A204.1 (cell line): ENCODE measurements around the gene RNF145.

ENCODE experiments used
- FAIRE-seq: peaks from 2 replicates; lab custom pipeline; 2012; peaks lifted over from hg19 to GRCh38; lab: Jason Lieb, UNC

The RNF145 gene

DNA sequence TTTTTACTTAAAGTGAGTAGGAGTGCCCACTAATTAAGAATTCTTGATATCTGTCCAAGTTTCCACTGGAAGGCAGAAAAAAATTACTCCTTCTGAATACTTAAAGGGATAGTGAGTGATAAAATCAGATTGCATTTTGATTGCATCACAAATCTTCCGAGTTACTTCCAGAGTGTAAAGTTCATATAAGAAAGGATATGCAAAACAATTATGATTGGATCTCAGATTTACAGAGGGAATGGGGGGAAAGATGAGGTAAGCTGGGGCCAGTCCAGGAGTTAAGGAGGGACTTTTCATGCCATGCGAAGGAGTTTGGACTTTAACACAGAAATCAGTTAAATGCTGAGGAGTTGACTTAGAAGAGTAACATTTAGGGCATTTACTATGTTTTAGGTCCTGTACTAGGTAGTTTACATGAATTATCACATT, 9.3 kb upstream of the RNF145 start:
- no peak for FAIRE-seq

DNA sequence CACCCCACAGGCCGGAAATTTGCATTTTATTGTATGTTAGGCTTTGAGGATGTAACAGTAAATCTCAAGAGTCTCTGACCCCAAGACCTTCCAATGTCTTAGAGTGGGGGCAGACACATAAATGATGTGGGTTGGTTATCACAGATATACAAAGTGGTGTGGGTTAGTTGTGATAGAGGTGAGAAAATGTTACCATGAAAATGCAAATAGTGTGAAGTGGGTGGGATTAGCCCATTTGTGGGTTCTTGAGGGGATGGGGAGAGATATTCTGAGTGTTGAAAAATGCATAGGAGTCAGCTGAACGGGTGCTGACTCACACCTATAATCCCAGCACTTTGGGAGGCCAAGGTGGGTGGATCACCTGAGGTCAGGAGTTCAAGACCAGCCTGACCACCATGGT, 7.9 kb upstream of the RNF145 start:
- no peak for FAIRE-seq

DNA sequence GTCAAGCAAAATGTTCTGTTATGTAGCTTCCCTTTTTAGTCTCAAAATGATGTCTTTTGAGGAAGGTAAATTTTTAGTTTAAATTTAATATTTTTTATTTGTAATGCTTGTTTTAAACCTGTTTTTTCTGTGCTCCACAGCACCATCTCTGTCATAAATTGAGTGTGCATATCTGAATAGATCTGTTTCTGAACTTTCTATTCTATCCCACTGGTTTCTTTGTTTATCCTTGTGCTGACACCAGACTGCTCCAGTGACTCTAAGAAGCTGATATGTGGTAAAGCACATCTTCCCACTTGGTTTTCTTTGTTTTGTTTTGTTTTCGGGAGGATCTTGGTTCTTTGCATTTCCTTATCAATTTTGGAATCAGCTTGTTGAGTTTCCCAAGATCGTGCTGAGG, 7.1 kb upstream of the RNF145 start:
- FAIRE-seq = no peak

DNA sequence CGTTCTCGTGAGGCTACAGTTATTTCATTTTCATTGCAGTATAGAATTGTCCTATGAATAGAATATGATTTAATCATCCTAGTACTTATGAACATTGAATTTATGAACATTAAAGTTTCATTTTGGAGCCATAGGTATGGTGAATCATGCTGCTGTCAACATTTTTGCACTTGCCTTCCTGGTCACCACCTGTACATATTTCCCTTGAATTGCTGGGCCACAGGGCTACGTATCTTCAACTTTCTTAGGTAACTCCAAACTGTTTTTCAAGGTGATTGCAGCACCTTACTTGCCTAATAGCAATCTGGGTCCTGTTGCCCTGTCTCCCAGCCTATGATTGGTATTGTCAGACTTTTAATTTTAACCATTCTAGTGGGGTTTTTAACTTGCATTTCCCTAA, 6.5 kb upstream of the RNF145 start:
- FAIRE-seq = no peak

DNA sequence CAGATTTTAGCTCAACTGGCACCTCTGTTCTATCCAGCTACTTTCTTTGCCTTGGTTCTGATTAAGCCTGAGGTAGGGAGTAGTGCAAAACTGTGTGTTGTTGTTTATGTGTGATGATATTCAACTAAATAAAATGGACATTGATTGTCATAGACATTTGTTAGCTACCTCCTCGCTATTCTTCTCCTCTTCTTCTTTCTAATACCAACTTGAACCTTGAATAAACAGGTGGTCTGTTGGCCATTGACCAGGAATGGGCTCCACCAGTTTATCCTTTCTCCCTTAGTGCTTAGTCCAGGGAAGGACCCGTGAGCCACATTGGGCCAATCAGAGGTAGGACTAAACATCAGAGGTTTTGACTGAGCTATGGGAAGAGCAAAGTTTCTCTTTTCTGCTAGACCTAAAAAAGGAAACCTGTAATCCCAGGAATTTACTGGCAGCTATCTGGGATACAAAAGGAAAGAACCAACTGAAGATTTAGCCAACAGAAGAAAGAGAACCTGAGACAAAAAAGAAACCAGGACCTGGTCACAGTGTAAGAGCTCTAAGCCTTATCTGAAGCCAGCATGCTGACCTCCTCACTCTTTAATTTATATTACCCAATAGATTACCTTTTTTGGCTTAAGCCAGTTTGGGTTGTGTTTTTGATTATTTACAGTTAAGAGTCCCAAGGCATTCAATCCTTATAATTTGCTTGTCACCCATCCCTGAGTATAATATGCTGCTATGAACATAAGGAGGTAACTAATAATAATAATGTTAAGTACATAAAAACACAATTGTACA, 5.3 kb upstream of the RNF145 start:
- no peak for FAIRE-seq

DNA sequence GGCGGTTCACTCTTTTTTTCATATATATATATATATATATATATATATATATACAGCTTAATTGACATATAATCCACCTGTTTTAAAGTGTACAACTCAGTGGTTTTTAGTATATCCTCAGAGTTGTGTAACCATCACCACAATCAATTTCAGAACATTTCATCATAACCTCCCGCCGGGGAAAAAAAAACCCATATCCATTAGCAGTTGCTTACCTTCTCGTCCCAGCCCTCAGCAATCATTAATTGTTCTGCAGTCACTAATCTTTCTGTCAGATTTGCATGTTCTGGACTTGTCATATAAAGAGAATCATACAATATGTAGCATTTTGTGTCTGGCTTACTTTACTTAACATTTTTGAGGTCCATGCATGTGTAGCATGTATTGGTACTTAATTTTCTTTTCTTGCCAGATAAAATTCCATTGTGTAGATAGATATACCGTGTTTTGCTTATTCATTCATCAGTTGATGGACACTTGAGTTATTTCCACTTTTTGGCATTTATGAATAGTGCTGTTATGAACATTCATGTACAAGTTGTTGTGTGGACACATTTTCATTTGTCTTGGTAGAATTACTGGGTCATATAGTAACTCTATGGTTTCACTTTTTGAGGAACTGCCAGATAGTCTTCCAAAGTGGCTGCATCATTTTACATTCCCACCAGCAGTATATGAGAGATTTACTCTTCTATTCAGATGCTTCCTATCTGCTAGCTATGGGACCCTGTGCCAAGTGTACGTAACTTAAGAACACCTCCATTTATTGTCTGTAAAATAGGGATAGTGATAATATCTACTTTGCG, 3.5 kb upstream of the RNF145 start:
- FAIRE-seq = no peak

DNA sequence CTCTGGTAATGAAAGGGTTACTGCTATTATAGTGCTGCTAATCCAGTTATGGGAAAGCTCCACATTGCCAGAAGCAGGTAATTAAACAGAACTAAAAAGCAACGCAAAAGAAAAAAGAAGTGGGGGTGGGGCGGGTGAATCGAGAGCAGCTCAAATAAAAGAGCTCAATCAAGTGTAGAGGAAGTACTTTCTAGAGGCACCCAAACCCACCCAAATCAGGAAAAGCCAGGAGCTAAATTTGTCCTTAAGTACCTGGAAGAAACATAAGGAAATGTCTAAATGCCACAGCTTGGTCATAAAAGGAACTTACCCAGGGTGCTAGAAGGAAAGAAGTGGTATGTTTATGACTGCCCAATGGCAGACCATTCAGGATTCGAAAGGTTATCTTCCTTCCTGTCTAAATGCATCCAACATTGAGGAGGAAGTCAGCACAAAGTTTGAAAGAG, 2.4 kb upstream of the RNF145 start:
- FAIRE-seq = no peak

DNA sequence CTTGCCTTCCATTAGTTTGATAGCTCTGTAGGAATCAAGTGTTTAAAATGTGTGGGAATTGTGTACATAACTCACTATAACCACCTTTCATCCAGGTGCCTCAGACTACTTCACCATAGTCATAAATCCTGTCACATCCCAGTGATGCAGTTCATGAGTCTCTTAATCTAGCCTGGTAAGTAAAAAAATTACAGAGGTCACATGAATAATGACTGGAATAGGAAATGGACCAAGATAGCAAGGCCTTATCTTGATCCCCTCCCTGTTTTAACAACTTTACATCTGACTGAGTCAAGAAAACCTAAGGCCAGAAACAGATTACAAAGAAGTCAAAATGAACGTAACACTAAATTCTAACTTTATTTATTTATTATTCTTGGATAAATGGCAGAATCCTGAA, 1.5 kb upstream of the RNF145 start:
- FAIRE-seq = no peak

DNA sequence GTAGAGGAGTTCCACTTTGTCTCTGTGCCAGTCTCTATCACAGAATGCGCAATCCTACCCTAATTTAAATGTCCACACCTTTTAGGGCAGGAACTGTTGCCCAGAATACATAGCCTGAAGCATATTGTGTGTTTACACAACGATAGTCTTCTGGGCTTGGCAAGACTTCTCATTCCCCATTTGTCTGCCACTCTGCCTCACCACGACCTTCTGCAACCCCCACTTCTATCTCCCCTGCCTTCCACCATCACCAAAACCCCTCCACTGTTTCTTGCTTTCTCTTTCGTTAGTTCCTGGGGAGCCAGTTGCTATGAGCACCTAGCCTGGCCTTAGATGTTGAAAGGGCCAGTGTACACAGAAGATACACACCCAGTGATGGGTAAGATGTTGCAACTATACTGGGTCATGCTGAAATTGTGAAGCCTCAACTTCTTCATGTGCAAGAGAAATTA, 883 bp upstream of the RNF145 start:
- no peak for FAIRE-seq

DNA sequence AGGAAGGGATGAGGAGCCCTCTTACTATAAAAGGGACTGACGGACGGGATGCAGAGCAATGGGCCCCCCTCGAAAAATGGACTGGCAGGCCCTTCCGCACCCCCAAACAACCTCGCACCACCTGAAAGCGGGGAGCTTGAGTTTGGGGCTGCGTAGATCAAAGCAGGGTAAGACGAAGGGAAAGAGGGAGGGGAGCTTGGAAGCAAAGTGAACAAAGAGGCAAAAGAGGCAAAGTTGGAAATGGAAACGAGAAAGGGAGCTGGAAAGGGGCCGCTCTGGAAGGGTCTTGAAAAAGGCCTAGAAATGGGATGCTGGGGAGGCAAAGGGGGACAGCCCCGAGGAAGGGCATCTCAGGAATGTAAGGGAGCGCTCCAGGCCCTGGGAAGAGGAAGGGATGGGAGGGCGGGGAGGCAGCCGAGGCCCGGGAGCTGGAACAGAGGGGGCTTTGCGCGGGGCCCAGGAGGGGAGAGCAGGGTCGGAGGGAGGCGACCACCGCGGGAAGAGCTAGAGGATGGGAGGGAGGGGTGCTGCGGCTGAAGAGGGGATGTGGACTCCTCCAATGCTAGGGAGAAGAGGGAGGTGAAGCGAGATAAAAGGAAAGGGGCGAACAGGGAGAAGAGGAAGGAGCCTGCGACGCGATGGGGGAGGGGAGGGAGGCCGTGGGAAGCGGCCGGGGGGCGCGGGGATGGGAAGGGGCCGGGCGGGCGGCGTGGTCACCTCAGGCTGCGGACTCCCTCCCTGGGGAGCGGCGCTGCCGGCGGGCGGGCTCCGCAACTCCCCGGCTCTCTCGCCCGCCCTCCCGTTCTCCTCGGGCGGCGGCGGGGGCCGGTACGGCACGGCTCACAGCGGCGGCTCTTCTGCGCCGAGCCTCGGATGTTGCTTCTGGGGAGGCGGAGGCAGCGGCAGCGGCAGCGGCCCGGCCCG, 577 bp downstream of the RNF145 start:
- FAIRE-seq = no peak

DNA sequence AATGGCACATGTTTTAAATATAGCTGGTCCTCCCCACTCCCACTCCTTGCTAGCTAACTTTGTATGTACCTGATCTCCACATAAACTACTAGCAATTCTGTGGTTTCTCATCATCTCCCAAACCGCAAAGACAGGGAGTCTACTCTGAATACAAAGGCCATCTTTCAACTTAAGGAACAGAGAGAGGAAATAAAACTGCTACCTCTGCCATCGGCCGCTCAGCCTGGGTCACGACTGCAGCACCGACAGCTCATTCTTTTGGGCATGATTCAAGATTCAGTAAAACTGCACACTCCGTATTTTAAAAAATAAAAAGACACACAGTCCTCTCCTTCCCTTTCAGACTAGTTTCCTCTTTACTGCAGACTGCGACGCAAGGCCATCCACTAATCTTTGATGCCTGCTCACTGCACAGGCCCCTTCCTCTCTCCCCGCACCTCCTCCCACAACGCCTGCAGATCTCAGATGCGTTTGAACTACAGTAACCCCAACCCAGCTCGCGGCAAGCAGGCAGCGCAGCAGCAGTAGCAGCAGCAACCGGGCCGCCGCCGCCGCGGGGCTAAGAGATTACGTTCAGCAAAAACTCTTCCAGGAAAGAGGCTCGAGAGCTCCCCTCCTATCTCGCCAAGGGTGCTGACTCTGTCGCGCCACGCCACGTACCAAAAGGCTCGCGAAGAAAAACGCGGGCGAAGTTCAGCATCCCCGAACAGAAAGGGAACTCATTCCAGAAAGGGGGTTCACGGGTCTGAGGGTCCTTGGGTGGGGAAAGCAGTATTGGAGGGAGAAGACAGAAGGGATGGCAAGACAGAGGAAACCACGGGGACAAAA, 1.5 kb downstream of the RNF145 start:
- no peak for FAIRE-seq

DNA sequence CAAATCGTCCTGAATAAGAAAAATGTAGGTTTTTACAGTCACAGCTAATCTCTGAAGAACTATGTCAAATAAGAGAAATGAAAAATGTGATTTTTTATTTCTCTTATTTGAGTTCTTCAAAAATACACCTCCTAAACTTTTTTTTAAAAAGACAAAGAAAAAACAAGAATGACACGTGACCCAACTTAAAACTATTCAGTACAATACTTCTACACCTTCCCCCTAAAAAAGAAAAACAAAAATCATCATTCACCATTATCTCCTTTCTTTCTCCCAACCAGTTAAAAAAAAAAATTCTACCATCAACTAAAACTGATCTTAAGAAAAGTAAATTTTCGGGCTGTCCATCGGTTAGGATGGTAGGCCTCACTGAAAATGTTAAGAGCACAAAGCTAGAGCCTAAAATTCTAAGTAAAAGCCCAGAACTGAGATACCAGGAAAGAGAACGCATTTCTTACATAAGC, 2.1 kb downstream of the RNF145 start:
- no peak for FAIRE-seq

DNA sequence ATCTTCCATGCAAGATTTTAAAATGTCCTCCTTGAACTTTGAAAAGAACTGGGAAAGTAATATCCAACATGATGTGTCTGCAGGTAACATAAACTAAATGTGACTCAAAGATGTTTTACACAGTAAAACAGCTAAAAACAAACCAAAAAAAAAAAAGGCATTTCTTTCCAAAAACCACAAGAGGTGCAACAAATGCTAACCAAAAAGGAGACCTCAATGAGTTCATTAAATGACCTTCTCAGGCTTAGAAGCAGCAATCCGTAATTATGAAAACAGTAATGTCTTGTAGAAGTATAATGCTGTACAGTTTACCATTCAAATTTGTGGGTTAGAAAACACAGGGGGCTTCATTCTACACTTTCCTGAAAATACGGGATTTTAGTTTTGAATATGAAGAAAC, 2.5 kb downstream of the RNF145 start:
- FAIRE-seq = no peak

DNA sequence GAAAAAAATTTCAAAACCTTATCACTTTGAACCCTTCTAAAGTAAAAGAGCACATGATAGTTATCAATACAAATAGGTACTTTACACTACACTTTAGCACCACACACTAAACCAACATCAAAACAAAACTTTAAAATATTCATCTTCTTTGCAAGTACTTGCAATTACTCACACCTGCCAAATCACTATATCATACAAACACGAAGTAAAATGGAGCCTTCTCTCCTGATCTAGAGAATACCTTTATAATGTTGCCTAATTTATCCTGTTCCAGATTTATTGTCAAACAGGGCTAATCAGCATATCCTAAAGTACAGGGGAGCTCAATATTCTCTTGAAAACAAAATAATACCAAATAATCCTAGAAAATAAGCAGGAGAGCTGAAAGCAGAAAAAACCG, 3.0 kb downstream of the RNF145 start:
- no peak for FAIRE-seq

DNA sequence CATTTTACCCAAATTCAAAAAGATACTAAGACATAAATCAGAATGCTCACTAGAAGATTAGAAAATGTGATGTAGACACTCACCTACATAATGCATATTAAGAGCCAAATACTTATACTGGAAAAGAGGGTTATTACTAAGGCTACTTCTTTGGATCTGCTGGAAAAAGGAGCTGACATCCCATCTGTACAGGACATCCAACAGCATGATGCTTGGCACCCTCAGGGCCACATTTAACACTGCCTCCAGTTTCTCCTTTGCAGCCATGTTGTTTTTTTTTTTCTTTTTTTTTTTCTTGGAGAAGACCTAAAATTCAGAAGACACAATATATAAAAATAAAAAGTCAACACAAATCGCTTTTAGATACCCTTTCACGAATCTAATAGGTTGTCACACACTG, 6.0 kb downstream of the RNF145 start:
- no peak for FAIRE-seq

DNA sequence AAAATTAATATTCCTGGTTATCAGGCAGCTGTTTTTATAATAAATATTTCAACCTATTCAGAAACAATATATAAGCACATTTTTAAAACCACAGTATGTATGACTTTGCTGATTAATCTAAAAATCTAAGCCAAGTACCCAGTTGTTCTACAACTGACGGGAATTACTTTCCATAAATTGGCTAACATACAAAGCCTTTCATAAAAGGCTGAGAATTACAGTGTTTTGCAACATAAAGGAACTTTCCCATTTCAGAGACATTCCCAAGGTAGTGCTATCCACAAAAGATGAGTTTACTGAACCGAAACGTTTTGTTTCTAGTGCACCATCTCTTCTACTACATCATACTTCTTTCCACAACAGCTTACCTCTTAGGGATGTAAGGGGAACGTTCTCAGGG, 7.2 kb downstream of the RNF145 start:
- FAIRE-seq = no peak

DNA sequence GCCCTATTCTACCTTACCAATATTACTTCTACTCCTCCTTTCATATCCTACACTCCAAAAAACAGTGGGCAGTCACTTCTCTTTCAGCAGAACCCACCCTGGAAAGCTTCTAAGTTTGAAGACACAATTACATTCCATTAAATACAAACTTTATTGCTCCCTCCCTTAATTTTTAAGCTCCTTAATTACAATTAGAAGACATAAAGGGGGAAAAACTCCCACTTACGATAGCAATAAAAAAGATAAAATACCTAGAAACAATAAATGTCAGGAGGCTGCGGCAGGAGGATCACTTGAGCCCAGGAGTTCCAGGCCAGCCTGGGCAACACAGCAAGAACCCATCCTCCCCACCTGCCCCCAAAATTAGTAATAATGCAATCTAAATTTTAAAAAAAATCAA, 9.6 kb downstream of the RNF145 start:
- no peak for FAIRE-seq

DNA sequence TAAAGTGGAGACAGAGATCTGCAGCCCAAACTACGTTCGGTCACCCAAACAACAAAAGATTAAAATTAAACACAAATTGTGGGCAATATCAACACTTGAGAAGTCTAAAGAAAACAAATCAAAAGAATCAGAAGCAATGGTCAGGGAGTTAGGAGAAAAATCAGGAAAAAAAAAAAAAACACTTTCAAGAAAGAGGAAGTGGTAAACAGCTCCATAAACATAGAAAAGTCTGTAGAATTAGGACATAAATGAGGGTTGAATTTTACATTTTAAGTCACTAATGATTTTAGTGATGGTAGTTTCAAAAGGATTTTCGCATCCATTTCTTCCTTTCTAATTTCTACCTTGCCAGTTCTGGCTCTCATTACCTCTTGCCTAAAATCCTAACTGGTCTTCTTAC, 10.1 kb downstream of the RNF145 start:
- no peak for FAIRE-seq

DNA sequence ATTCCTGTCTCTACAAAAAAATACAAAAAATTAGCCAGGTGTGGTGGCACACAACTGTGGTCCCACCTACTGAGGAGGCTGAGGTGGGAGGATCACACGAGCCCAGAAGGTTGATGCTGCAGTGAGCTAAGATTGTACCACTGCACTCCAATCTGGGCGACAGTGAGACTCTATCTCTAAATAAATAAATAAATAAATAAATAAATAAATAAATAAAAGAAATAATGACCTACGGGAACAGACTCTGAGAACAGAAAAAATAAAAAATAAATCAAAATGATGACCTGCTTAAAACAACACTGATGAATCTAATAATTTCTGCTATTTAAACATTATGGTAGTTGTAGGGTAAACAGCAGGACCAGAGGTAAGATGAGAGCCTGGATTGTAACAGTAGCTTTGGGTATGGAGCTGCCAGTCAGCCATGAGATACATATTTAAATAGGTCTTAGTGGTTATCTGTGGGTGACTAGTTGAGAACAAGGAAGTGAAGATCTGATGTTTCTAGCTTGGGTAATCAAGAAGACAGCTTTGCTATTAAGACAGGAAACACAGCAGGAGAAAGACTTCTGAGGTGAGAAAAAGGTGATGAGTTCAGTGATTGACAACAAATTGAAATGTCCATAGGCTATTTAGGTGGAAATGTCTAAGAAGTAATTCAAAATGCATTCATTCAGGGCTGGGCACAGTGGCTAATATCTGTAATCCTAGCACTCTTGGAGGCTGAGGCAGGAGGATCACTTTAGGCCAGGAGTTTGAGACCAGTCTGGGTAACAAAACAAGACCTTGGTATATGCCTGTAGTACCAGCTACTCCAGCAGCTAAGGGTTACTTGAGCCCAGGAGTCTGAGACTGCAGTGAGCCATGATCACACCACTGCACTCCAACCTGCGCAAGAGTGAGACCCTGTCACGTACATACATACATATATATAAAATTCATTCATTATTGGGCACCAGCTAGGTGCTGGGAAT, 11.0 kb downstream of the RNF145 start:
- FAIRE-seq = no peak

DNA sequence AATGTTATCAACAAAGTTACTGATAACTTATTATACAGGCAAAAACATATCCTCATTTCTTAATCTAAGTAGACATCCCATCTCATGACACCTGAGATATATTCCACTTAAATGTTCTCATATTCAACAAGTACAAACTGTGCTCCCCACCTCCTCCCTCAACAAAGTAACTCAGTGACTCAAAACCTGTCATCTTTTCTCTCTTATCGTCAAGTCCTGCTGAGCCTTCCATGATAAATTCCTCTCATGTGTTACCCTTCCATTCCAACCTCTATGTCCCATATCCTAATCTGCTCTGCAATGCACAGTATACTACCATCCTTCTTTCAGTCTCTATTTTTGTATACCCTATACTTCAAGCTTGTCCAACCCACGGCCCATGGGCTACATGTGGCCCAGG, 13.6 kb downstream of the RNF145 start:
- no peak for FAIRE-seq
